Adrenal gland (tissue), 12 donors: ENCODE data around the gene FOXS1. TPM values are rescaled to one million over a fixed set of nuclear protein-coding genes. Genes with fewer than 3 reads are reported as not detected.

Source experiments
- DNase-seq, 7 donors: peaks; one replicate each; pipeline ENCODE4 v3.0.0-alpha.2; 2019 to 2020
- H3K27ac ChIP-seq, 5 donors: fragments of 200-600 bp; sonication (generic) in 4 of 5; 1 replicate in 3 of 5; 2 replicates in 2 of 5; pipeline versions ENCODE4 v1.5.1 to v1.8.0; 2016 to 2020; ENCODE audit warnings: mild to moderate bottlenecking in 1 of 5
- H3K27me3 ChIP-seq: fragments of 200-600 bp; 2 replicates; pipeline ENCODE4 v1.8.0; 2021
- H3K36me3 ChIP-seq, 2 donors: fragments of 200-600 bp; replicated peaks in 1 of 2; 1 replicate in 1 of 2; 2 replicates in 1 of 2; pipeline versions ENCODE4 v1.5.1 to v1.8.0; 2018 to 2022
- H3K4me1 ChIP-seq, 2 donors: fragments of 200-600 bp; replicated peaks in 1 of 2; 1 replicate in 1 of 2; 2 replicates in 1 of 2; pipeline versions ENCODE4 v1.5.1 to v1.8.0; 2018 to 2021
- H3K4me3 ChIP-seq, 4 donors: fragments of 200-600 bp; sonication (generic) in 3 of 4; one replicate each; pipeline ENCODE4 v1.5.1; 2016 to 2018
- H3K9me3 ChIP-seq, 3 donors: fragments of 200-600 bp; sonication (generic) in 1 of 3; replicated peaks in 1 of 3; 1 replicate in 2 of 3; 2 replicates in 1 of 3; pipeline versions ENCODE4 v1.5.1 to v1.8.0; 2016 to 2021
- CTCF ChIP-seq, 6 experiments: fragments of 450-650 bp in 4 of 6; fragments of 200-600 bp in 2 of 6; sonication (generic) in 1 of 6; IDR thresholded peaks; 1 replicate in 5 of 6; 2 replicates in 1 of 6; pipeline versions ENCODE4 v1.5.1 to v1.8.0; 2016 to 2021; ENCODE audit warnings: antibody characterized with exemption in 6 of 6, mild to moderate bottlenecking in 2 of 6, moderate library complexity in 1 of 6
- POLR2A ChIP-seq, 2 donors: fragments of 450-650 bp; IDR thresholded peaks; one replicate each; pipeline ENCODE4 v1.6.1; 2017; ENCODE audit warnings: antibody characterized with exemption in 2 of 2, mild to moderate bottlenecking in 2 of 2, moderate library complexity in 1 of 2
- WGBS, 4 donors: extraction: QIAGEN DNeasy Blood & Tissue Kit in 2 of 4; methylation state at CpG; one replicate each; pipeline versions ENCODE4 v1.1.5 to v1.1.7; 2013 to 2017; 5-methylcytosine and 5-hydroxymethylcytosine counted together
- intact Hi-C, 2 donors: fragments of 100-400 bp; cut with DNase I; formaldehyde crosslinking; loops; one replicate each; pipeline versions ENCODE4 v1.14.1 to v1.15.0; 2022 to 2023
- polyA plus RNA-seq, 3 donors: library from polyadenylated mRNA; stranded (reverse); fragments of 200-250 nt in 2 of 3; fragments of 350-450 nt in 1 of 3; fragmentation: Illumina TruSeq in 1 of 3; extraction: RNeasy Lipid Tissue Mini Kit (QIAGEN cat#74804) in 1 of 3; gene quantifications; one replicate each; pipeline ENCODE4 v1.2.3, GENCODE V29; 2013 to 2014
- total RNA-seq, 9 donors: library from RNA; depleted of rRNA in 4 of 9; stranded (reverse); fragments of >200 nt in 4 of 9; fragments of 120-200 nt in 1 of 9; fragmentation: NEBNext Ultra II Directional in 1 of 9; extraction: Animal tissue kit (Norgen Biotek cat#: 25700) in 1 of 9; gene quantifications; one replicate each; pipeline versions ENCODE4 v1.1.0 to v1.2.4, GENCODE V29; 2013 to 2023
- donor health status: healthy with polysubstance abuse.
- donor health status: Bipolar disorder and iron deficiency.
- donor health status: DM: yes; HTN: yes; CAD: no.
- donor health status: DM: no; HTN: no; CAD: no.
- donor health status: DM: no; HTN: no; CAD: no.
- donor health status: DM: yes; HTN: yes; CAD: no.

The FOXS1 gene
- total and polyA plus RNA-seq, 12 donors, result 0.22 to 6.0 (median 2.0) TPM

GRCh38 chr20:31833931-31834521 lies 11.4 kb downstream of the FOXS1 start:
- Histone ChIP-seq H3K27ac (peak overlapping the region in 1 of 5 donors; percentile 58), H3K4me1 (peaks cover 8 to 23% of the 10 kb centered on the region in 2 donors), H3K9me3 (no peaks in the 10 kb centered on the region), H3K4me3 (no peak overlapping the region), H3K36me3 (no peaks in the 10 kb centered on the region), H3K27me3 (no peaks in the 10 kb centered on the region)
- intact Hi-C loops, result no loop called here
- no peak for TF ChIP-seq POLR2A (IDR thresholded peaks at IDR 0.05)
- no peak for TF ChIP-seq CTCF (IDR thresholded peaks at IDR 0.05)
- 69 to 80% (median 76%) methylated on average over 1 to 20 of the region's 20 CpGs for WGBS, 4 donors
- DNase-seq, result no peak

GRCh38 chr20:31833130-31833930 lies 12.1 kb downstream of the FOXS1 start:
- Histone ChIP-seq H3K9me3 (no peaks in the 10 kb centered on the region), H3K27me3 (no peaks in the 10 kb centered on the region), H3K4me1 (peaks cover 8 to 23% of the 10 kb centered on the region in 2 donors), H3K4me3 (no peak overlapping the region), H3K36me3 (no peaks in the 10 kb centered on the region), H3K27ac (peak overlapping the region in 1 of 5 donors; percentile 58)
- intact Hi-C loops, result no loop called here
- DNase-seq, result peak in 6 of 7 donors; percentile 49 to 80 (median 70)
- 29 to 59% (median 49%) methylated on average over 7 to 14 of the region's 14 CpGs for WGBS, 4 donors
- peak; percentile 51 to 73 (median 60) for TF ChIP-seq CTCF (IDR thresholded peaks at IDR 0.05)
- TF ChIP-seq POLR2A (IDR thresholded peaks at IDR 0.05), result no peak

- peaks cover 8 to 12% of the 10 kb centered on the region in 2 donors for H3K4me1 ChIP-seq
- 70 to 89% (median 75%) methylated on average over 7 to 17 of the region's 17 CpGs for WGBS, 4 donors
- intact Hi-C loops, result no loop called here
- no peak for TF ChIP-seq POLR2A (IDR thresholded peaks at IDR 0.05)
- no peak for TF ChIP-seq CTCF (IDR thresholded peaks at IDR 0.05)
- H3K27ac ChIP-seq, result no peak overlapping the region
- H3K9me3 ChIP-seq, result no peaks in the 10 kb centered on the region
- no peaks in the 10 kb centered on the region for H3K27me3 ChIP-seq
- no peak for DNase-seq
- H3K4me3 ChIP-seq, result no peak overlapping the region
- H3K36me3 ChIP-seq, result no peaks in the 10 kb centered on the region
Measured at GRCh38 chr20:31831771-31832306, 13.6 kb downstream of the FOXS1 start.

GRCh38 chr20:31831211-31831610 lies 14.2 kb downstream of the FOXS1 start:
- H3K9me3 ChIP-seq, result no peaks in the 10 kb centered on the region
- 79 to 84% (median 80%) methylated on average over 5 to 6 of the region's 6 CpGs for WGBS, 4 donors
- H3K27ac ChIP-seq, result no peak overlapping the region
- H3K4me1 ChIP-seq, result peaks cover 4 to 6% of the 10 kb centered on the region in 2 donors
- H3K4me3 ChIP-seq, result no peak overlapping the region
- intact Hi-C loops, result no loop called here
- H3K36me3 ChIP-seq, result no peaks in the 10 kb centered on the region
- TF ChIP-seq POLR2A (IDR thresholded peaks at IDR 0.05), result no peak
- TF ChIP-seq CTCF (IDR thresholded peaks at IDR 0.05), result no peak
- no peak for DNase-seq
- no peaks in the 10 kb centered on the region for H3K27me3 ChIP-seq
